ENCODE results near the gene MMP24OS. TPM values are rescaled to one million over a fixed set of nuclear protein-coding genes. Genes with fewer than 3 reads are reported as not detected.
A peak's percentile ranks its signal among the peaks of the same experiment; 100 is the strongest.

The MMP24OS gene
- total RNA-seq, 5 donors from 2014 or later (not counting 1 experiment from before 2014, with no cell fraction given): 59.5 to 95.5 (median 72.0) TPM

GRCh38 chr20:35306931-35307517 is 29.1 kb upstream of the MMP24OS start:
- H3K27ac ChIP-seq (ENCODE audit: low read length): no peak overlapping the region
- ATAC-seq (replicated peaks in 1 of 4) (peak; percentile 21 to 48 (median 29)), DNase-seq (peak in 6 of 35 experiments; percentile 12 to 44 (median 13))
- H3K27me3 ChIP-seq (replicated peaks in 1 of 2; ENCODE audit: control insufficient read depth in 2 of 2, extremely low read depth in 1 of 2, insufficient read depth in 2 of 2, low read length in 1 of 2): no peaks in the 10 kb centered on the region
- 50% methylated on average over 1 of the region's 4 CpGs for WGBS (ENCODE audit: insufficient coverage)
- POLR2A ChIA-PET: no interaction called here
- CTCF ChIA-PET: interaction anchor here in 1 of 2 donors (0.6 to 1.0 kb wide), 2 partner anchors 58 to 211 kb away, joined by 3 read pairs; no protein-coding TSS in a partner anchor
- Mint-ChIP-seq H3K4me1 (peaks cover 5 to 12% (median 12%) of the 10 kb centered on the region in 3 donors), H3K27ac (peak overlapping the region in 1 of 2 donors; percentile 50), H3K27me3 (no peaks in the 10 kb centered on the region), H3K36me3 (peaks cover 8% of the 10 kb centered on the region), H3K4me3 (no peak overlapping the region), H3K9me3 (no peaks in the 10 kb centered on the region)
- no peak overlapping the region for H3K4me3 ChIP-seq (ENCODE audit: control insufficient read depth in 1 of 2, extremely low read depth in 1 of 2, low read length in 1 of 2)
- no peaks in the 10 kb centered on the region for H3K9me3 ChIP-seq
- peaks cover 9 to 15% of the 10 kb centered on the region in 2 donors for H3K36me3 ChIP-seq (ENCODE audit: control insufficient read depth in 2 of 2, extremely low read depth in 1 of 2, insufficient read depth in 1 of 2, low read length in 1 of 2)
- peaks cover 0 to 12% of the 10 kb centered on the region in 2 experiments for H3K4me1 ChIP-seq (ENCODE audit: control insufficient read depth in 1 of 2, extremely low read depth in 1 of 2, insufficient read depth in 2 of 2, low read length in 2 of 2)

GRCh38 chr20:35305682-35306556 is 28.0 kb upstream of the MMP24OS start:
- Histone ChIP-seq H3K27ac (ENCODE audit: low read length) (no peak overlapping the region), H3K4me3 (ENCODE audit: control insufficient read depth in 1 of 2, extremely low read depth in 1 of 2, low read length in 1 of 2) (no peak overlapping the region), H3K4me1 (ENCODE audit: control insufficient read depth in 1 of 2, extremely low read depth in 1 of 2, insufficient read depth in 2 of 2, low read length in 2 of 2) (peaks cover 0 to 12% of the 10 kb centered on the region in 2 experiments), H3K9me3 (no peaks in the 10 kb centered on the region), H3K27me3 (replicated peaks in 1 of 2; ENCODE audit: control insufficient read depth in 2 of 2, extremely low read depth in 1 of 2, insufficient read depth in 2 of 2, low read length in 1 of 2) (no peaks in the 10 kb centered on the region), H3K36me3 (ENCODE audit: control insufficient read depth in 2 of 2, extremely low read depth in 1 of 2, insufficient read depth in 1 of 2, low read length in 1 of 2) (peaks cover 9 to 15% of the 10 kb centered on the region in 2 donors)
- Mint-ChIP-seq H3K27me3 (no peaks in the 10 kb centered on the region), H3K4me3 (no peak overlapping the region), H3K4me1 (peaks cover 5 to 12% (median 12%) of the 10 kb centered on the region in 3 donors), H3K36me3 (peaks cover 8% of the 10 kb centered on the region), H3K9me3 (no peaks in the 10 kb centered on the region), H3K27ac (peak overlapping the region; percentile 16 to 76)
- WGBS (ENCODE audit: insufficient coverage): 67% methylated on average over 7 of the region's 12 CpGs
- peak in 3 of 4 experiments; percentile 43 to 76 (median 43) for ATAC-seq (replicated peaks in 1 of 4)
- no peak for DNase-seq
- ChIA-PET CTCF (interaction anchor here (0.6 kb wide), 2 partner anchors 25 to 967 kb away, joined by 3 to 4 read pairs; no protein-coding TSS in a partner anchor), POLR2A (no interaction called here)

GRCh38 chr20:35304956-35305355 is 27.0 kb upstream of the MMP24OS start:
- Histone ChIP-seq H3K27me3 (replicated peaks in 1 of 2; ENCODE audit: control insufficient read depth in 2 of 2, extremely low read depth in 1 of 2, insufficient read depth in 2 of 2, low read length in 1 of 2) (no peaks in the 10 kb centered on the region), H3K4me1 (ENCODE audit: control insufficient read depth in 1 of 2, extremely low read depth in 1 of 2, insufficient read depth in 2 of 2, low read length in 2 of 2) (peaks cover 0 to 12% of the 10 kb centered on the region in 2 experiments), H3K27ac (ENCODE audit: low read length) (no peak overlapping the region), H3K9me3 (no peaks in the 10 kb centered on the region), H3K4me3 (ENCODE audit: control insufficient read depth in 1 of 2, extremely low read depth in 1 of 2, low read length in 1 of 2) (no peak overlapping the region), H3K36me3 (ENCODE audit: control insufficient read depth in 2 of 2, extremely low read depth in 1 of 2, insufficient read depth in 1 of 2, low read length in 1 of 2) (peaks cover 9 to 15% of the 10 kb centered on the region in 2 donors)
- WGBS (ENCODE audit: insufficient coverage): 92% methylated on average over 6 of the region's 6 CpGs
- H3K4me1 Mint-ChIP-seq: peaks cover 5 to 12% (median 12%) of the 10 kb centered on the region in 3 donors
- H3K36me3 Mint-ChIP-seq: peaks cover 6% of the 10 kb centered on the region
- no peak for ATAC-seq (replicated peaks in 1 of 4)
- DNase-seq: no peak
- H3K9me3 Mint-ChIP-seq: no peaks in the 10 kb centered on the region
- no peak overlapping the region for H3K4me3 Mint-ChIP-seq
- no peaks in the 10 kb centered on the region for H3K27me3 Mint-ChIP-seq
- peak overlapping the region in 1 of 2 donors; percentile 27 for H3K27ac Mint-ChIP-seq
- ChIA-PET CTCF (no interaction called here), POLR2A (no interaction called here)

DNA sequence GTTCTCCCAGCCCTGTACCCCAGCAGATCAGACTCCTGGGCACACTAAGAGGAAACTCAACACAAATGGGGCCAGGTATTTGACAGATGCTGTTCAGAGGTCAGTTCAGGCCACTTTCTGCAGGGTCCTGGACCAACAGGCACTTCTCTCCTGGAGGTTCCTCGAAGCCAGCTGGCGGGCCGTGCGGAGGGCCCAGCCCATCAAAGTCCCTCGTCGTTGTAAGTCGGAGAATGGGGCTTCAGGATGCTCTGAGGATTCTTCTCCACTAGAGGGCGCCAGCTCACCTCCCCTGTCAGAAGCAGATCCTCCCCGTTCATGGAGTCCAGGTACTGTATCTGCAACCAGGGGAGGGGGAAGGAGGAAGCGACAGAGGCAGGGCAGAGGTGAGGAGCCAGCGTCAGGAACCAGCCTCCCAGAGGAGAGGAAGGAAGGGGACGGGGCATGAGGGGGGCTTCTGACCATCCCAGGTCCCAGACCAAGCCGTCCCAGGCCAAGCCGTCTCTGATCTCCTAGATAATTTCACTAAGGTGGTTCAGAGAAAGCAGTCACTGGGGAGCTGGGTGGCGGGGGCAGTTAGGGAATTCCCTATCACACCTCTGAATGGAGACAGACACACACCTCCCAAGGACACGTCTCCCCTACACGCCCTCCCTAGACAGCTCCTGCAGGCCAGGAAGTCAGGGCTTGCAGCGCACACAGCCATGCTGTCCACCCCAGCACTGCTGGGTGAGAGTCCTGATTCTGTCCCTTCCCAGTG is 26.0 kb upstream of the MMP24OS start:
- Histone ChIP-seq H3K27ac (ENCODE audit: low read length) (no peak overlapping the region), H3K9me3 (no peaks in the 10 kb centered on the region), H3K4me3 (ENCODE audit: control insufficient read depth in 1 of 2, extremely low read depth in 1 of 2, low read length in 1 of 2) (no peak overlapping the region), H3K27me3 (replicated peaks in 1 of 2; ENCODE audit: control insufficient read depth in 2 of 2, extremely low read depth in 1 of 2, insufficient read depth in 2 of 2, low read length in 1 of 2) (no peaks in the 10 kb centered on the region), H3K36me3 (ENCODE audit: control insufficient read depth in 2 of 2, extremely low read depth in 1 of 2, insufficient read depth in 1 of 2, low read length in 1 of 2) (peaks cover 9 to 15% of the 10 kb centered on the region in 2 donors), H3K4me1 (ENCODE audit: control insufficient read depth in 1 of 2, extremely low read depth in 1 of 2, insufficient read depth in 2 of 2, low read length in 2 of 2) (peaks cover 0 to 12% of the 10 kb centered on the region in 2 experiments)
- DNase-seq (peak; percentile 63 to 93 (median 78)), ATAC-seq (replicated peaks in 1 of 4) (peak; percentile 86 to 97 (median 89))
- no peaks in the 10 kb centered on the region for H3K36me3 Mint-ChIP-seq
- no peaks in the 10 kb centered on the region for H3K9me3 Mint-ChIP-seq
- H3K4me3 Mint-ChIP-seq: no peak overlapping the region
- no peaks in the 10 kb centered on the region for H3K27me3 Mint-ChIP-seq
- H3K27ac Mint-ChIP-seq: no peak overlapping the region
- WGBS (ENCODE audit: insufficient coverage): 0% methylated on average over 1 of the region's 18 CpGs
- H3K4me1 Mint-ChIP-seq: peaks cover 5 to 12% (median 12%) of the 10 kb centered on the region in 3 donors
- CTCF ChIA-PET: interaction anchor here (0.6 to 1.6 kb wide), 8 partner anchors 20 to 627 kb away, joined by 3 to 10 read pairs (median 4); partner anchors contain the start of genes EIF6 (in 1 of the 2) and UQCC1 (in 1 of the 2)
- POLR2A ChIA-PET: no interaction called here

DNA sequence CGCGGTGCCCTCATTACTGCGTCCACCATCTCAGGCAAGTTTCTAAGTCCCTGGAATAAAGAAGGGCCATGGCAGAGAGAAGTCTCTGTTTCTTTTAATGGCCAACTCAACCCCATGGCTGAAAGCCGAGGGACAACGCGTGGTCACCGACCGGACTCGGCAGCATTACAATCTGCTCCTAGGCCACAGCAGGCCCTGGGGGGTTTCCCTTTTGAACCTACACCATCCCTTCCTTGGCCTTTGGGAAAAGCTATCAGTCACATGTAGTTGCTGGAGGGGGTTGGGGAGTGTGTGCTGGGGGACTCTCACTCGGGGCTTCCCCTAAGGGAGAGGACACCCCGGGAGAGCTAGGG is 25.4 kb upstream of the MMP24OS start:
- Mint-ChIP-seq H3K4me3 (no peak overlapping the region), H3K27ac (no peak overlapping the region)
- POLR2A ChIA-PET: interaction anchor here in 1 of 2 donors (0.6 kb wide), 1 partner anchor 156 kb away, joined by 3 read pairs; the partner anchor contains the start of gene EDEM2

More for the DNA sequence above, 25.4 kb upstream of the MMP24OS start:
- Histone ChIP-seq H3K27me3 (replicated peaks in 1 of 2; ENCODE audit: control insufficient read depth in 2 of 2, extremely low read depth in 1 of 2, insufficient read depth in 2 of 2, low read length in 1 of 2) (no peaks in the 10 kb centered on the region), H3K27ac (ENCODE audit: low read length) (no peak overlapping the region), H3K4me3 (ENCODE audit: control insufficient read depth in 1 of 2, extremely low read depth in 1 of 2, low read length in 1 of 2) (no peak overlapping the region), H3K4me1 (ENCODE audit: control insufficient read depth in 1 of 2, extremely low read depth in 1 of 2, insufficient read depth in 2 of 2, low read length in 2 of 2) (peaks cover 0 to 12% of the 10 kb centered on the region in 2 experiments), H3K9me3 (no peaks in the 10 kb centered on the region), H3K36me3 (ENCODE audit: control insufficient read depth in 2 of 2, extremely low read depth in 1 of 2, insufficient read depth in 1 of 2, low read length in 1 of 2) (peaks cover 9 to 15% of the 10 kb centered on the region in 2 donors)
- Mint-ChIP-seq H3K4me1 (peaks cover 5 to 12% (median 12%) of the 10 kb centered on the region in 3 donors), H3K36me3 (no peaks in the 10 kb centered on the region), H3K9me3 (no peaks in the 10 kb centered on the region), H3K27me3 (no peaks in the 10 kb centered on the region)
- DNase-seq (no peak), ATAC-seq (replicated peaks in 1 of 4) (no peak)
- CTCF ChIA-PET: interaction anchor here (0.6 to 1.6 kb wide), 6 partner anchors 19 to 158 kb away, joined by 3 to 10 read pairs (median 4); partner anchors contain the start of genes EIF6 (in 1 of the 2) and UQCC1 (in 1 of the 2)
- WGBS (ENCODE audit: insufficient coverage): 83% methylated on average over 5 of the region's 11 CpGs
